Ishikawa (cell line): ENCODE data around the gene MYBPH.

Experiments used
- CEBPB ChIP-seq: IDR thresholded peaks from 2 replicates; pipeline ENCODE4 v1.6.1; 2012
- CREB1 ChIP-seq: IDR thresholded peaks from 2 replicates; pipeline ENCODE4 v1.6.1; 2012; ENCODE audit warnings: low read depth
- EP300 ChIP-seq: IDR thresholded peaks from 2 replicates; pipeline ENCODE4 v1.6.1; 2012; ENCODE audit warnings: borderline replicate concordance
- FOXM1 ChIP-seq: IDR thresholded peaks from 2 replicates; pipeline ENCODE4 v1.6.1; 2012; ENCODE audit warnings: low read depth, borderline replicate concordance
- RAD21 ChIP-seq: IDR thresholded peaks from 2 replicates; pipeline ENCODE4 v1.6.1; 2012; ENCODE audit warnings: low read depth
- TAF1 ChIP-seq: IDR thresholded peaks from 2 replicates; pipeline ENCODE4 v1.6.1; 2012; ENCODE audit warnings: low read depth, mild to moderate bottlenecking
- TCF12 ChIP-seq: IDR thresholded peaks from 2 replicates; pipeline ENCODE4 v1.6.1; 2012; ENCODE audit warnings: low read depth
- YY1 ChIP-seq: IDR thresholded peaks from 2 replicates; pipeline ENCODE4 v1.6.1; 2012; ENCODE audit warnings: low read depth
- TF ChIP-seq, protein P1 (sequence below): IDR thresholded peaks from 2 replicates; pipeline ENCODE4 v1.6.1; 2012
- TF ChIP-seq, protein P2 (sequence below): IDR thresholded peaks from 2 replicates; pipeline ENCODE4 v1.6.1; 2012; ENCODE audit warnings: low read depth, mild to moderate bottlenecking
- TF ChIP-seq, protein P3 (sequence below): IDR thresholded peaks from 2 replicates; pipeline ENCODE4 v1.6.1; 2012

DNA sequence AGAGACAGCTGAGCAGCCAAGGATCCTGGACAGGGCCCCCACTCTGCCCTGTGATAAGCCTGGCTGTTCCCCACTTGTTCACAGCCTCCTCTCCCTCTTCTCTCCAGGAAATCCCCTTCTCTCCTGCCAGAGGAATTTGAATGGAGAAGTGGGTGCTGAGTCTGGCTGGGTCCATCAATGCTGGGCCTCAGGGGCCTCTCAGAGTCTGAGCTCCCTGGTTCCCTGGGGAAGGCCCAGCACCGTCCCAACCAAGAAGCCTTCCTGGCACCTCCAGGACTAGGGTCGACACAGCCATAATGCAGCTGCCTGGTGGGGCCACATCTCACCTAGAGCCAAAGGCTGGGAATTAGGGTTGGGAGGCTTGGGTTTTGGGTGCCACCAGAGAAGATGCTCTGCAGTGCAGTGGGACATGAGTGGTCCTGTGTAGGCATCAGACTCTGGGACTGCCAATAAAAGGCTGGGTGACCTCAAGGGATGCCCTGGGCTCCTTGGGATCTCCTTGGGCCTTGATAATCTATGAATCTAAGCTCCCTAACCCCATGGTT is 2.5 kb downstream of the MYBPH start:
- TF ChIP-seq, protein P1, sequence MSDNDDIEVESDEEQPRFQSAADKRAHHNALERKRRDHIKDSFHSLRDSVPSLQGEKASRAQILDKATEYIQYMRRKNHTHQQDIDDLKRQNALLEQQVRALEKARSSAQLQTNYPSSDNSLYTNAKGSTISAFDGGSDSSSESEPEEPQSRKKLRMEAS = no peak
- TF ChIP-seq, protein P2, sequence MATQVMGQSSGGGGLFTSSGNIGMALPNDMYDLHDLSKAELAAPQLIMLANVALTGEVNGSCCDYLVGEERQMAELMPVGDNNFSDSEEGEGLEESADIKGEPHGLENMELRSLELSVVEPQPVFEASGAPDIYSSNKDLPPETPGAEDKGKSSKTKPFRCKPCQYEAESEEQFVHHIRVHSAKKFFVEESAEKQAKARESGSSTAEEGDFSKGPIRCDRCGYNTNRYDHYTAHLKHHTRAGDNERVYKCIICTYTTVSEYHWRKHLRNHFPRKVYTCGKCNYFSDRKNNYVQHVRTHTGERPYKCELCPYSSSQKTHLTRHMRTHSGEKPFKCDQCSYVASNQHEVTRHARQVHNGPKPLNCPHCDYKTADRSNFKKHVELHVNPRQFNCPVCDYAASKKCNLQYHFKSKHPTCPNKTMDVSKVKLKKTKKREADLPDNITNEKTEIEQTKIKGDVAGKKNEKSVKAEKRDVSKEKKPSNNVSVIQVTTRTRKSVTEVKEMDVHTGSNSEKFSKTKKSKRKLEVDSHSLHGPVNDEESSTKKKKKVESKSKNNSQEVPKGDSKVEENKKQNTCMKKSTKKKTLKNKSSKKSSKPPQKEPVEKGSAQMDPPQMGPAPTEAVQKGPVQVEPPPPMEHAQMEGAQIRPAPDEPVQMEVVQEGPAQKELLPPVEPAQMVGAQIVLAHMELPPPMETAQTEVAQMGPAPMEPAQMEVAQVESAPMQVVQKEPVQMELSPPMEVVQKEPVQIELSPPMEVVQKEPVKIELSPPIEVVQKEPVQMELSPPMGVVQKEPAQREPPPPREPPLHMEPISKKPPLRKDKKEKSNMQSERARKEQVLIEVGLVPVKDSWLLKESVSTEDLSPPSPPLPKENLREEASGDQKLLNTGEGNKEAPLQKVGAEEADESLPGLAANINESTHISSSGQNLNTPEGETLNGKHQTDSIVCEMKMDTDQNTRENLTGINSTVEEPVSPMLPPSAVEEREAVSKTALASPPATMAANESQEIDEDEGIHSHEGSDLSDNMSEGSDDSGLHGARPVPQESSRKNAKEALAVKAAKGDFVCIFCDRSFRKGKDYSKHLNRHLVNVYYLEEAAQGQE = no peak
- no peak for TF ChIP-seq TCF12
- no peak for TF ChIP-seq TAF1
- TF ChIP-seq RAD21 = no peak
- TF ChIP-seq EP300 = no peak
- no peak for TF ChIP-seq YY1
- no peak for TF ChIP-seq CREB1
- TF ChIP-seq CEBPB = no peak
- TF ChIP-seq, protein P3, sequence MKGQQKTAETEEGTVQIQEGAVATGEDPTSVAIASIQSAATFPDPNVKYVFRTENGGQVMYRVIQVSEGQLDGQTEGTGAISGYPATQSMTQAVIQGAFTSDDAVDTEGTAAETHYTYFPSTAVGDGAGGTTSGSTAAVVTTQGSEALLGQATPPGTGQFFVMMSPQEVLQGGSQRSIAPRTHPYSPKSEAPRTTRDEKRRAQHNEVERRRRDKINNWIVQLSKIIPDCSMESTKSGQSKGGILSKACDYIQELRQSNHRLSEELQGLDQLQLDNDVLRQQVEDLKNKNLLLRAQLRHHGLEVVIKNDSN = no peak
- no peak for TF ChIP-seq FOXM1
